Hepatocyte (in vitro differentiated cells): ENCODE results near the gene APOL2. TPM values are rescaled to one million over a fixed set of nuclear protein-coding genes. Genes with fewer than 3 reads are reported as not detected.

Experiments used
- DNase-seq: peaks from one replicate; pipeline ENCODE4 v3.0.0-alpha.2; 2016; ENCODE audit warnings: low spot score
- H2AFZ ChIP-seq: fragments of 200-600 bp; sonication (generic); 2 replicates; pipeline ENCODE4 v1.6.0; 2016; ENCODE audit warnings: antibody characterized with exemption, mild to moderate bottlenecking
- H3K27ac ChIP-seq: fragments of 200-600 bp; sonication (generic); 2 replicates; pipeline ENCODE4 v1.5.1; 2016; ENCODE audit warnings: mild to moderate bottlenecking
- H3K27me3 ChIP-seq: fragments of 200-600 bp; sonication (generic); 2 replicates; pipeline ENCODE4 v1.6.1; 2016
- H3K36me3 ChIP-seq: fragments of 200-600 bp; sonication (generic); replicated peaks from 2 replicates; pipeline ENCODE4 v1.5.1; 2016; ENCODE audit warnings: low read depth; ENCODE audit not compliant: insufficient read depth
- H3K4me1 ChIP-seq: fragments of 200-600 bp; sonication (generic); 2 replicates; pipeline ENCODE4 v1.5.1; 2016; ENCODE audit warnings: mild to moderate bottlenecking, moderate library complexity; ENCODE audit not compliant: insufficient read depth
- H3K4me2 ChIP-seq: fragments of 200-600 bp; sonication (generic); 2 replicates; pipeline ENCODE4 v1.6.0; 2016
- H3K4me3 ChIP-seq: fragments of 200-600 bp; sonication (generic); 2 replicates; pipeline ENCODE4 v1.5.1; 2016; ENCODE audit warnings: mild to moderate bottlenecking
- H3K79me2 ChIP-seq: fragments of 200-600 bp; sonication (generic); 2 replicates; pipeline ENCODE4 v1.6.0; 2017; ENCODE audit warnings: mild to moderate bottlenecking
- H3K9me2 ChIP-seq: fragments of 200-600 bp; sonication (generic); replicated peaks from 2 replicates; pipeline ENCODE4 v1.6.0; 2017; ENCODE audit warnings: mild to moderate bottlenecking; ENCODE audit not compliant: insufficient read depth
- H3K9me3 ChIP-seq: fragments of 200-600 bp; sonication (generic); 2 replicates; pipeline ENCODE4 v1.5.1; 2016; ENCODE audit warnings: low read depth, mild to moderate bottlenecking
- H4K20me1 ChIP-seq: fragments of 200-600 bp; sonication (generic); 2 replicates; pipeline ENCODE4 v1.6.0; 2016; ENCODE audit warnings: mild to moderate bottlenecking; ENCODE audit not compliant: insufficient read depth, poor library complexity, severe bottlenecking
- EZH2 ChIP-seq: fragments of 200-600 bp; sonication (generic); IDR thresholded peaks from 2 replicates; pipeline ENCODE4 v1.6.1; 2016; ENCODE audit warnings: antibody characterized with exemption, mild to moderate bottlenecking, borderline replicate concordance
- EZH2phosphoT487 ChIP-seq: fragments of 200-600 bp; sonication (generic); IDR thresholded peaks from one replicate; pipeline ENCODE4 v1.6.1; 2018; ENCODE audit warnings: antibody characterized with exemption, mild to moderate bottlenecking, low read depth, moderate library complexity; ENCODE audit not compliant: unreplicated experiment, severe bottlenecking
- WGBS: methylation state at CpG from one replicate; pipeline ENCODE4 v1.1.6; 2016; ENCODE audit warnings: low lambda C conversion rate; ENCODE audit errors: missing lambda C conversion rate; 5-methylcytosine and 5-hydroxymethylcytosine counted together
- polyA plus RNA-seq: library from polyadenylated mRNA; unstranded; fragments of >200 nt; fragmentation: Nextera tagmentation; extraction: Ambion mirVana; gene quantifications from 2 replicates; pipeline ENCODE4 v1.2.1, GENCODE V29; 2016
- total RNA-seq: library from RNA; depleted of rRNA; stranded (reverse); fragments of >200 nt; gene quantifications from 2 replicates; pipeline ENCODE4 v1.2.3, GENCODE V29; 2014
- TF ChIP-seq, protein P1 (sequence below): fragments of 200-600 bp; sonication (generic); IDR thresholded peaks from 2 replicates; pipeline ENCODE4 v1.5.1; 2016; ENCODE audit warnings: antibody characterized with exemption, mild to moderate bottlenecking; ENCODE audit not compliant: poor library complexity

Gene APOL2
- total and polyA plus RNA-seq, 2 experiments from 2014 or later: 19.5 to 34.8 TPM

DNA sequence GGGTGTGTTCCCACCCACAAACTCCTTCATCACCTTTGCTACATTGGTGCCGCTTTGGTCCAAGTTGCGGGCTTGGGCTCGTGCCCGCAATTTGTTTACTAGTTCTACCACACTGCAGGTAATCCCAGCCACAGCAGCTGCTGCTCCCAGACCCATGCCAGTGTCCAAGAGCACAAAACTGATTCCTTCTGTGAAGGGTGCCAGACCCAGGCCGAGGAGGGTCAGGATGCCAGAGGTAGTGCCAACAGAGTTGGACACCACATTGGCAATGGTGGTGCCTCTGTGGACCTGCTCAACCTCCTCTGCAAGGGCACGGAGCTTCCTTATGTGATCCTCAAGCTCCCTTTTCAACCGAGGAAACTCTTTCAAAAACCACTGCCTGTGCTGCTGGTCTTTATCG lies 11.5 kb downstream of the APOL2 start:
- Histone ChIP-seq H3K36me3 (no peaks in the 10 kb centered on the region), H3K79me2 (no peaks in the 10 kb centered on the region), H4K20me1 (no peaks in the 10 kb centered on the region), H3K9me2 (no peaks in the 10 kb centered on the region), H3K4me2 (no peak overlapping the region), H3K27ac (no peak overlapping the region), H3K27me3 (no peaks in the 10 kb centered on the region), H3K9me3 (no peaks in the 10 kb centered on the region), H3K4me3 (no peak overlapping the region), H3K4me1 (no peaks in the 10 kb centered on the region), H2AFZ (no peak overlapping the region)
- TF ChIP-seq EZH2phosphoT487 (no peak), EZH2 (no peak)
- WGBS: 84% methylated on average over 8 of the region's 8 CpGs
- DNase-seq: no peak

DNA sequence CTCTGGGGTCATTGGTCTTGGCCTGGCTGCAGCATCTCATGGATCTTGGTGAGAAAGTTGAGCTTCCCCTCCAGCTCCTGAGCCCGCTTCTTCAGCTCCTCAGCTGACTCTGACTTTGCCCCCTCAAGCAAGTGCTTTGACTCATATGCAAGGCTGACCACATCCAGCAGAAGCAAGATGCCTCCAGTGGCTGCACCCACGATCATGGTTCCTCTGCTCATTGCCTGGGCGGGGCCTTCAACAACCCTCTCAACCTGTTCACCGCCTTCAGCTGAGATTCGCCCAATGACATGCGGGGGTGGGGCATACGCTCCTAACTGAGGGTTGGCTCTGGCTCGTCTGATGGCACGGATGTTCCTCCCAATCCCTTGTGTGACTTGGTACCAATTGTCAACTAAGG lies 11.9 kb downstream of the APOL2 start:
- H3K27me3 ChIP-seq: no peaks in the 10 kb centered on the region
- no peaks in the 10 kb centered on the region for H3K79me2 ChIP-seq
- H2AFZ ChIP-seq: no peak overlapping the region
- TF ChIP-seq EZH2 (no peak), EZH2phosphoT487 (no peak)
- TF ChIP-seq, protein P1, sequence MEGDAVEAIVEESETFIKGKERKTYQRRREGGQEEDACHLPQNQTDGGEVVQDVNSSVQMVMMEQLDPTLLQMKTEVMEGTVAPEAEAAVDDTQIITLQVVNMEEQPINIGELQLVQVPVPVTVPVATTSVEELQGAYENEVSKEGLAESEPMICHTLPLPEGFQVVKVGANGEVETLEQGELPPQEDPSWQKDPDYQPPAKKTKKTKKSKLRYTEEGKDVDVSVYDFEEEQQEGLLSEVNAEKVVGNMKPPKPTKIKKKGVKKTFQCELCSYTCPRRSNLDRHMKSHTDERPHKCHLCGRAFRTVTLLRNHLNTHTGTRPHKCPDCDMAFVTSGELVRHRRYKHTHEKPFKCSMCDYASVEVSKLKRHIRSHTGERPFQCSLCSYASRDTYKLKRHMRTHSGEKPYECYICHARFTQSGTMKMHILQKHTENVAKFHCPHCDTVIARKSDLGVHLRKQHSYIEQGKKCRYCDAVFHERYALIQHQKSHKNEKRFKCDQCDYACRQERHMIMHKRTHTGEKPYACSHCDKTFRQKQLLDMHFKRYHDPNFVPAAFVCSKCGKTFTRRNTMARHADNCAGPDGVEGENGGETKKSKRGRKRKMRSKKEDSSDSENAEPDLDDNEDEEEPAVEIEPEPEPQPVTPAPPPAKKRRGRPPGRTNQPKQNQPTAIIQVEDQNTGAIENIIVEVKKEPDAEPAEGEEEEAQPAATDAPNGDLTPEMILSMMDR: no peak
- H3K9me2 ChIP-seq: no peaks in the 10 kb centered on the region
- no peaks in the 10 kb centered on the region for H3K9me3 ChIP-seq
- no peak for DNase-seq
- no peaks in the 10 kb centered on the region for H3K36me3 ChIP-seq
- H3K4me2 ChIP-seq: no peak overlapping the region
- 93% methylated on average over 9 of the region's 9 CpGs for WGBS
- H3K4me3 ChIP-seq: no peak overlapping the region
- no peaks in the 10 kb centered on the region for H4K20me1 ChIP-seq
- H3K4me1 ChIP-seq: no peaks in the 10 kb centered on the region
- H3K27ac ChIP-seq: no peak overlapping the region

DNA sequence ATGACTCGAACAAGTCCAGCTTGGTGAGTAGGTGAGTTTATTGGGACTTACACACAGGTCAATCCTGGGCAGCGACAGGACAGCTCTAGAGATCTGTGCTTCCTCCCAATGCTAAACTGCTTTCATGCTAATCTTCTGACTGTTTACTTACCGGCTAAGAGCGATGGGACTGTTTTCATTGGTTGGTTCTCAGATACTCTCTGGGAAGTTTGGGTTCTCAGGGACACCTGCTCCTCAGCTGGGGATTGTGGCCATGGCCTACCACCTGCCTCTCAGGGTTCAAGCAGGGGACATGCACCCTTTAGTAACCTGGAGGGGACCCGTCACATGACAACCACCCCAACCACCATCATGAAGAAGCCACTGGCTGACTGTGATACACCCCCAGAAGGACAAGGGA lies 13.1 kb downstream of the APOL2 start:
- Histone ChIP-seq H3K9me3 (no peaks in the 10 kb centered on the region), H4K20me1 (no peaks in the 10 kb centered on the region), H3K36me3 (no peaks in the 10 kb centered on the region), H3K4me3 (no peak overlapping the region), H3K4me1 (no peaks in the 10 kb centered on the region), H3K27ac (no peak overlapping the region), H2AFZ (no peak overlapping the region), H3K27me3 (no peaks in the 10 kb centered on the region), H3K79me2 (no peaks in the 10 kb centered on the region), H3K4me2 (no peak overlapping the region), H3K9me2 (no peaks in the 10 kb centered on the region)
- DNase-seq: no peak
- no peak for TF ChIP-seq EZH2
- TF ChIP-seq EZH2phosphoT487: no peak
- TF ChIP-seq, protein P1: no peak
- 76% methylated on average over 5 of the region's 5 CpGs for WGBS

DNA sequence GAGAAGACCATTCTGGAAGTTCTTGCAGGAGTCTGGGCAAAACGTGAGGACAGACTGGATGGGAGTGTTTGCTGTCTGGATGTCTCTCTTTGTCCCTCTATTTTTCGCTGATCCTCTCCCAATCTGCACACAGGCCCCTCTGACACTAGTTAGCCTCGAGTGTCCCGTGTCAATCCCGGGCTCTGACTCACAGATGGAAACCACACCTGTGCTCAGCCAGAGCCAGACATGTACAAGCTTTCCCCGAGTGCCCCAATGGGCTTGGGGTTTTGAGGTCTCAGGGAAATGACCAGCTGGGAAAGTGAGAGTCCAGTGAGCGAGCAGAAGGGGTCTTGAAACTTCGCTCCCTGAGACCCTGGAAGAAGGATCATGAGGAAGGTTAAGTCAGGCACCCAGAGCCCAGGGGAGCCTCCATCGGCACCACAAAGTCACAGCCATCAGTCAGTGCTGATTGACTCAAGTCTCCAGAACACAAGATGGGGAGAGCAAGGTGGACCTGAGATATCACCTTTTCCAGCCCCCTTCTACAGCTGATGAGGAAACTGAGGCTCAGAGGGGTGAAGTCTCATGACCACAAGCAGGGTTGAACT lies 13.9 kb downstream of the APOL2 start:
- no peak for DNase-seq
- Histone ChIP-seq H3K27me3 (no peaks in the 10 kb centered on the region), H3K79me2 (no peaks in the 10 kb centered on the region), H3K4me3 (no peak overlapping the region), H3K4me1 (no peaks in the 10 kb centered on the region), H3K4me2 (no peak overlapping the region), H3K9me3 (no peaks in the 10 kb centered on the region), H3K27ac (no peak overlapping the region), H2AFZ (no peak overlapping the region), H3K9me2 (no peaks in the 10 kb centered on the region), H4K20me1 (no peaks in the 10 kb centered on the region), H3K36me3 (no peaks in the 10 kb centered on the region)
- TF ChIP-seq EZH2 (no peak), EZH2phosphoT487 (no peak)
- TF ChIP-seq, protein P1: no peak
- 86% methylated on average over 9 of the region's 9 CpGs for WGBS
